Upper lobe of left lung (tissue), 4 donors: ENCODE data around the gene LAD1.
A peak's percentile ranks its signal among the peaks of the same experiment; 100 is the strongest.

Experiments used
- CTCF ChIP-seq, 6 experiments: fragments of 450-650 bp in 4 of 6; fragments of 200-600 bp in 2 of 6; sonication (generic) in 2 of 6; IDR thresholded peaks; one replicate each; pipeline ENCODE4 v1.5.1; 2016 to 2019; ENCODE audit warnings: antibody characterized with exemption in 6 of 6
- EP300 ChIP-seq, 4 donors: sonication (generic); formaldehyde crosslinking; IDR thresholded peaks; one replicate each; pipeline ENCODE4 v1.5.1; 2017; ENCODE audit warnings: antibody characterized with exemption in 4 of 4, control low read depth in 2 of 4
- POLR2AphosphoS5 ChIP-seq, 2 donors: sonication (generic); formaldehyde crosslinking; IDR thresholded peaks; one replicate each; pipeline ENCODE4 v1.5.1; 2017; ENCODE audit warnings: antibody characterized with exemption in 2 of 2

GRCh38 chr1:201361652-201362504, 37.2 kb downstream of the LAD1 start:
- peak; percentile 79 to 91 (median 84) for TF ChIP-seq CTCF (IDR thresholded peaks at IDR 0.05)
- TF ChIP-seq POLR2AphosphoS5 (IDR thresholded peaks at IDR 0.05) = no peak
- no peak for TF ChIP-seq EP300 (IDR thresholded peaks at IDR 0.05)
